NCI-H446 treated with DMSO at 0.1 percent for 48 hours (cell line): ENCODE results near the gene SCNN1A.

ENCODE experiments used
- DNase-seq: peaks from one replicate; lab custom pipeline; 2025; lab: John Stamatoyannopoulos, UW

SCNN1A gene

GRCh38 chr12:6384499-6385436 is 9.4 kb upstream of the SCNN1A start:
- no peak for DNase-seq

GRCh38 chr12:6383572-6384498 is 8.5 kb upstream of the SCNN1A start, which contains the start of gene LTBR:
TSS of gene LTBR (plus strand) at chr12:6384162. CDS start at chr12:6384359, 197 bp downstream.
- DNase-seq, result no peak

- DNase-seq, result no peak
Measured at GRCh38 chr12:6382982-6383381, 7.6 kb upstream of the SCNN1A start.

GRCh38 chr12:6382371-6382770 is 7.0 kb upstream of the SCNN1A start:
- no peak for DNase-seq

- no peak for DNase-seq
Measured at GRCh38 chr12:6380141-6381121, 5.1 kb upstream of the SCNN1A start.

- DNase-seq, result no peak
Measured at GRCh38 chr12:6378709-6379472, 3.5 kb upstream of the SCNN1A start.

GRCh38 chr12:6377667-6377994 is 2.3 kb upstream of the SCNN1A start:
- DNase-seq, result no peak

- DNase-seq, result no peak
Measured at GRCh38 chr12:6376870-6377666, 1.7 kb upstream of the SCNN1A start.

GRCh38 chr12:6376079-6376869 is 911 bp upstream of the SCNN1A start:
- no peak for DNase-seq

GRCh38 chr12:6374786-6375160 is 590 bp downstream of the SCNN1A start:
- no peak for DNase-seq

GRCh38 chr12:6374028-6374785 is 1.2 kb downstream of the SCNN1A start:
- no peak for DNase-seq

GRCh38 chr12:6373022-6373787 is 2.2 kb downstream of the SCNN1A start:
- DNase-seq, result no peak

- DNase-seq, result no peak
Measured at GRCh38 chr12:6372403-6373003, 2.9 kb downstream of the SCNN1A start.

- DNase-seq, result no peak
Measured at GRCh38 chr12:6370994-6371754, 4.2 kb downstream of the SCNN1A start.

- DNase-seq, result no peak
Measured at GRCh38 chr12:6370576-6370935, 4.8 kb downstream of the SCNN1A start.

- no peak for DNase-seq
Measured at GRCh38 chr12:6369916-6370575, 5.3 kb downstream of the SCNN1A start.
